Lower lobe of right lung (tissue), 2 donors: Measurements from ENCODE around the gene TEX14. TPM values are rescaled to one million over a fixed set of nuclear protein-coding genes. Genes with fewer than 3 reads are reported as not detected.

ENCODE experiments used
- ATAC-seq, 2 donors: fragments of 200-7000 bp; cut with Tn5 transposase; one replicate each; pipeline ENCODE4 v1.9.1; 2020 to 2022; ENCODE audit warnings: mild to moderate bottlenecking in 2 of 2, moderate library complexity in 2 of 2
- DNase-seq: peaks from one replicate; pipeline ENCODE4 v3.0.0-alpha.2; 2020
- H3K27ac ChIP-seq: fragments of 200-600 bp; one replicate; pipeline ENCODE4 v1.8.0; 2022
- H3K27me3 ChIP-seq: fragments of 200-600 bp; one replicate; pipeline ENCODE4 v1.8.0; 2022; ENCODE audit warnings: low read depth
- H3K36me3 ChIP-seq: fragments of 200-600 bp; one replicate; pipeline ENCODE4 v1.8.0; 2022; ENCODE audit warnings: mild to moderate bottlenecking
- H3K4me1 ChIP-seq: fragments of 200-600 bp; one replicate; pipeline ENCODE4 v1.8.0; 2022
- H3K4me3 ChIP-seq: fragments of 200-600 bp; one replicate; pipeline ENCODE4 v1.8.0; 2022; ENCODE audit warnings: mild to moderate bottlenecking
- H3K9me3 ChIP-seq: fragments of 200-600 bp; one replicate; pipeline ENCODE4 v1.8.0; 2022
- intact Hi-C: fragments of 100-400 bp; cut with DNase I; formaldehyde crosslinking; loops from one replicate; pipeline ENCODE4 v1.11.0; 2022
- total RNA-seq: library from RNA; stranded (reverse); fragmentation: NEBNext Ultra II Directional; extraction: Animal tissue kit (Norgen Biotek cat#: 25700); gene quantifications from one replicate; pipeline ENCODE4 v1.2.1, GENCODE V29; 2021
- TF ChIP-seq, protein P1 (sequence below): fragments of 200-600 bp; IDR thresholded peaks from one replicate; pipeline ENCODE4 v1.8.0; 2022; ENCODE audit warnings: antibody characterized with exemption, mild to moderate bottlenecking
- donor health status: DM: no; HTN: yes; CAD: no; lungs with severe emphysema.

Gene TEX14
- total RNA-seq, 1 donor from 2014 or later: 6.8 TPM

DNA sequence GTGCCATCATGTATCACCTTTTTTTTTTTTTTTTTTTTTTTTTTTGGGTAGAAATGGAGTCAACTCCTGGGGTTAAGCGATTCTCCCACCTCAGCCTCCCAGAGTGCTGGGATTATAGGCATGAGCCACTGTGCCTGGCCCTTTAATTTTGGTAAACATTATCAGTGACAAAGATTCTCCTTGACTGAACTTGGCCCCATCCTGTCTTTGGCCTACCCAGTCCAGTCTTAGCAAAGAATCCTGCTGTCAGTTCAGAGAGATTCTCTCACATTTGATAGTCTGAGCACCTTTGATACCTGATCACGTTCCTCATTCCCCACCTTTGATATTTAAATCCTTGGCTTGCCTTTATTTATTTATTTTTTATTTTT, 12.1 kb upstream of the TEX14 start:
- intact Hi-C loops: no loop called here
- peaks cover 29% of the 10 kb centered on the region for H3K36me3 ChIP-seq

DNA sequence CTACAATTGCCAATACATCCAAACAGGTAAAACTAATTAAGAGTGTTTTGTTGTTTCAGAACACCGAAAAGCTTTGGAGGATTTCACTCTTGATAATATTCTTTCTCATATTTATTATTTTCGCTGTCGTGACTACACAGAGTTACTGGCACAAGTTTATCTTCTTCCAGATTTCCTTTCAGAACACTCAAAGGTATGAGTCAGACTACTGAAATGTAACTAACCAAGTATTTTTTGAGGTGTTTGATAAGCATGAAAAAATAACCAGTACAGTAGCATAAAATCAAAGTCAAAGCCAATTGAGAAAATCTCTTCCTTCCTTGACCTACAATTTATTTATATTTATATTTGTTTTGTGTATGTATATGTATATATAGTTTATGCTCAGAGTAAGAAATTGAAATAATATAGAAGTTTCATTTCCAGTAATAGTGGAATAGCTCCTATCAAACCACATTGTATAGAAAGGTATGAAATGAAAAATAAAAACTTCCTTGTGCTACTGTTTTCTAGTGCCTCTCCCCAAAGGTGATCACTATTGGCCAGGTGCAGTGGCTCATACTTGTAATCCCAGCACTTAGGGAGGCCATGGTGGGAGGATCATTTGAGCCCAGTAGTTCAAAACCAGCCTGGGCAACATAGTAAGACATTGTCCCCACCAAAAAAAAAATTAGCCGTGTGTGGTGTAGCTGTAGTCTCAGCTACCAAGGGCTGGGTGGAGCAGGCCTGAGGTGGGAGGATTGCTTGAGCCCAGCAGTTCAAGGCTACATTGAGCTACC, 11.5 kb upstream of the TEX14 start:
- Histone ChIP-seq H3K27me3 (no peaks in the 10 kb centered on the region), H3K9me3 (no peaks in the 10 kb centered on the region), H3K4me1 (no peaks in the 10 kb centered on the region), H3K4me3 (no peak overlapping the region), H3K27ac (no peak overlapping the region), H3K36me3 (peaks cover 29% of the 10 kb centered on the region)
- intact Hi-C loops: no loop called here
- TF ChIP-seq, protein P1, sequence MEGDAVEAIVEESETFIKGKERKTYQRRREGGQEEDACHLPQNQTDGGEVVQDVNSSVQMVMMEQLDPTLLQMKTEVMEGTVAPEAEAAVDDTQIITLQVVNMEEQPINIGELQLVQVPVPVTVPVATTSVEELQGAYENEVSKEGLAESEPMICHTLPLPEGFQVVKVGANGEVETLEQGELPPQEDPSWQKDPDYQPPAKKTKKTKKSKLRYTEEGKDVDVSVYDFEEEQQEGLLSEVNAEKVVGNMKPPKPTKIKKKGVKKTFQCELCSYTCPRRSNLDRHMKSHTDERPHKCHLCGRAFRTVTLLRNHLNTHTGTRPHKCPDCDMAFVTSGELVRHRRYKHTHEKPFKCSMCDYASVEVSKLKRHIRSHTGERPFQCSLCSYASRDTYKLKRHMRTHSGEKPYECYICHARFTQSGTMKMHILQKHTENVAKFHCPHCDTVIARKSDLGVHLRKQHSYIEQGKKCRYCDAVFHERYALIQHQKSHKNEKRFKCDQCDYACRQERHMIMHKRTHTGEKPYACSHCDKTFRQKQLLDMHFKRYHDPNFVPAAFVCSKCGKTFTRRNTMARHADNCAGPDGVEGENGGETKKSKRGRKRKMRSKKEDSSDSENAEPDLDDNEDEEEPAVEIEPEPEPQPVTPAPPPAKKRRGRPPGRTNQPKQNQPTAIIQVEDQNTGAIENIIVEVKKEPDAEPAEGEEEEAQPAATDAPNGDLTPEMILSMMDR: no peak
- ATAC-seq (no peak), DNase-seq (no peak)

More for the DNA sequence above, 12.1 kb upstream of the TEX14 start:
- Histone ChIP-seq H3K4me3 (no peak overlapping the region), H3K4me1 (no peaks in the 10 kb centered on the region), H3K27me3 (no peaks in the 10 kb centered on the region), H3K27ac (no peak overlapping the region), H3K9me3 (no peaks in the 10 kb centered on the region)
- no peak for ATAC-seq
- no peak for DNase-seq
- TF ChIP-seq, protein P1: no peak

DNA sequence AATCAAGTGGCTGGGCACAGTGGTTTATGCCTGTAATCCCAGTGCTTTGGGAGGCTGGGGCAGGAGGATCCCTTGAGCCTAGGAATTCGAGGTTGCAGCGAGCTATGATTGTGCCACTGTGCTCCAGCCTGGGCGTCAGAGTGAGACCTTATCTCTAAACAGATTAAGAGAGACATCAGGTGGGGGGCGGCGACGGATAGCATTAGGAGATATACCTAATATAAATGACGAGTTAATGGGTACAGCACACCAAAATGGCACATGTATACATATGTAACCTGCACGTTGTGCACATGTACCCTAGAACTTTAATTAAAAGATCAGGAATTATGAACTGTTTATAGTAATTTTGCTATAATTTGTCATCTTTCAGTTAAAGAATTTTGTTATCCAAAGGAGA, 10.9 kb upstream of the TEX14 start:
- Histone ChIP-seq H3K9me3 (no peaks in the 10 kb centered on the region), H3K36me3 (peaks cover 29% of the 10 kb centered on the region), H3K4me1 (no peaks in the 10 kb centered on the region), H3K27me3 (no peaks in the 10 kb centered on the region), H3K4me3 (no peak overlapping the region), H3K27ac (no peak overlapping the region)
- no peak for DNase-seq
- intact Hi-C loops: no loop called here
- TF ChIP-seq, protein P1: no peak
- ATAC-seq: no peak

DNA sequence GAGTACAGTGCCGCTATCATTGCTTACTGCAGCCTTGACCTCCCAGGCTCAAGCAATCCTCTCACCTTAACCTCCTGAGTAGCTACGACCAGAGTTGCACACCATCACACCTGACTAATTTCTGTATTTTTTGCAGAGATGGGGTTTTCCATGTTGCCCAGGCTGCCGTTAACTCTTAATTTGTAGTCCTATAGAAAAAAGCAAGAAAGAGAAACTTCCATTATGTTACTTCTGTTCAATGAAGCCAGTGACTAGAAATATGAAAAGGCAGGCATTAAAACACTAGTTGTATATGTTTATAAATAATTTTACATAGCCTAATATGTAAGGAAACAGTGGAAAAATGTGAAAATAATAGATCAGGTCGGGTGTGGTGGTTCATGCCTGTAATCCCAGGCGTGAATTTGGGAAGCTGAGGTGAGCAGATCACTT, 10.2 kb upstream of the TEX14 start:
- Histone ChIP-seq H3K36me3 (peaks cover 29% of the 10 kb centered on the region), H3K27me3 (no peaks in the 10 kb centered on the region), H3K27ac (no peak overlapping the region), H3K4me3 (no peak overlapping the region), H3K4me1 (no peaks in the 10 kb centered on the region), H3K9me3 (no peaks in the 10 kb centered on the region)
- ATAC-seq (no peak), DNase-seq (no peak)
- intact Hi-C loops: no loop called here
- TF ChIP-seq, protein P1: no peak

DNA sequence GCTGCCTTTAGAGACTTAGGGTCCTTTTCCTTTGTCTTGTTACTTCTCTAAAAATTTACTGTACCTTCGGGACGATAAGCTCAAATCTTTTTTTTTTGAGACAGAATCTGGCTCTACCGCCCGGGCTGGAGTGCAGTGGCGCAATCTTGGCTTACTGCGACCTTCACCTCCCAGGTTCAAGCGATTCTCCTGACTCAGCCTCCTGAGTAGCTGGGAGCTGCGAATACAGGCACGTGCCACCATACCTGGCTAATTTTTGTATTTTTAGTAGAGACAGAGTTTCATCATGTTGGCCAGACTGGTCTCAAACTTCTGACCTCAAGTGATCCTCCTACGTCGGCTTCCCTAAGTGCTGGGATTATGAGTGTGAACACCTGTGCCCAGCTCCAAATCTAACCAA, 7.9 kb upstream of the TEX14 start:
- DNase-seq (no peak), ATAC-seq (no peak)
- no peaks in the 10 kb centered on the region for H3K9me3 ChIP-seq
- intact Hi-C loops: no loop called here
- peaks cover 29% of the 10 kb centered on the region for H3K36me3 ChIP-seq
- H3K27me3 ChIP-seq: no peaks in the 10 kb centered on the region
- H3K4me1 ChIP-seq: no peaks in the 10 kb centered on the region
- H3K4me3 ChIP-seq: no peak overlapping the region
- TF ChIP-seq, protein P1: no peak
- no peak overlapping the region for H3K27ac ChIP-seq
